Large intestine (tissue), 12 donors: ENCODE data around the gene SDE2. TPM values are rescaled to one million over a fixed set of nuclear protein-coding genes. Genes with fewer than 3 reads are reported as not detected.

Experiments
- DNase-seq, 2 donors: peaks; one replicate each; pipeline versions ENCODE4 v3.0.0 to v3.0.0-alpha.2; 2013
- H3K27ac ChIP-seq: one replicate; pipeline ENCODE4 v1.5.1; 2013; ENCODE audit warnings: low read length
- H3K27me3 ChIP-seq: 2 replicates; pipeline ENCODE4 v1.6.1; 2013; ENCODE audit warnings: low read length; ENCODE audit not compliant: control insufficient read depth, insufficient read depth
- H3K36me3 ChIP-seq: 2 replicates; pipeline ENCODE4 v1.6.1; 2013; ENCODE audit warnings: low read length; ENCODE audit not compliant: control insufficient read depth, insufficient read depth
- H3K4me1 ChIP-seq: one replicate; pipeline ENCODE4 v1.6.1; 2013; ENCODE audit warnings: low read length; ENCODE audit not compliant: control insufficient read depth, insufficient read depth
- H3K4me3 ChIP-seq: one replicate; pipeline ENCODE4 v1.5.1; 2013; ENCODE audit warnings: low read length
- H3K9me3 ChIP-seq: one replicate; pipeline ENCODE4 v1.6.1; 2013; ENCODE audit warnings: mild to moderate bottlenecking, low read depth, low read length, moderate library complexity; ENCODE audit not compliant: control insufficient read depth
- whole genome bisulfite sequencing: methylation state at CpG from one replicate; pipeline ENCODE4 v1.1.5; 2013; ENCODE audit warnings: low lambda C conversion rate; ENCODE audit not compliant: insufficient coverage; 5-methylcytosine and 5-hydroxymethylcytosine counted together
- long read RNA-seq, 11 donors: transcript quantifications; one replicate each; lab custom pipeline, GENCODE V29; 2026
- polyA plus RNA-seq: library from polyadenylated mRNA; unstranded; fragments of 120-200 nt; gene quantifications from one replicate; pipeline ENCODE4 v1.2.1, GENCODE V29; 2013

SDE2 gene
- 16.7 TPM for polyA plus RNA-seq
- long read RNA-seq, donor 1 = 0 reads
- long read RNA-seq, donor 2, partial matches to known transcripts = 5 of 8 reads
- long read RNA-seq, donor 2, other reads (novel, unspliced or antisense) = 0 of 8 reads
- long read RNA-seq, donor 3 = 0 reads
- long read RNA-seq, donor 4 = 0 reads
- long read RNA-seq, donor 5, partial matches to known transcripts = 0 of 1 reads
- long read RNA-seq, donor 5, other reads (novel, unspliced or antisense) = 0 of 1 reads
- long read RNA-seq, donor 6, partial matches to known transcripts = 0 of 1 reads
- long read RNA-seq, donor 6, other reads (novel, unspliced or antisense) = 0 of 1 reads
- long read RNA-seq, donor 7 = 0 reads
- long read RNA-seq, donor 8, transcript SDE2-201 (7 exons, 3,975 nt) = major isoform, 5 of 5 reads
- long read RNA-seq, donor 8, partial matches to known transcripts = 0 of 5 reads
- long read RNA-seq, donor 8, other reads (novel, unspliced or antisense) = 0 of 5 reads
- long read RNA-seq, donor 9, partial matches to known transcripts = 0 of 1 reads
- long read RNA-seq, donor 9, other reads (novel, unspliced or antisense) = 0 of 1 reads
- long read RNA-seq, donor 10, partial matches to known transcripts = 0 of 2 reads
- long read RNA-seq, donor 10, other reads (novel, unspliced or antisense) = 0 of 2 reads
- long read RNA-seq, donor 11, partial matches to known transcripts = 0 of 2 reads
- long read RNA-seq, donor 11, other reads (novel, unspliced or antisense) = 0 of 2 reads

DNA sequence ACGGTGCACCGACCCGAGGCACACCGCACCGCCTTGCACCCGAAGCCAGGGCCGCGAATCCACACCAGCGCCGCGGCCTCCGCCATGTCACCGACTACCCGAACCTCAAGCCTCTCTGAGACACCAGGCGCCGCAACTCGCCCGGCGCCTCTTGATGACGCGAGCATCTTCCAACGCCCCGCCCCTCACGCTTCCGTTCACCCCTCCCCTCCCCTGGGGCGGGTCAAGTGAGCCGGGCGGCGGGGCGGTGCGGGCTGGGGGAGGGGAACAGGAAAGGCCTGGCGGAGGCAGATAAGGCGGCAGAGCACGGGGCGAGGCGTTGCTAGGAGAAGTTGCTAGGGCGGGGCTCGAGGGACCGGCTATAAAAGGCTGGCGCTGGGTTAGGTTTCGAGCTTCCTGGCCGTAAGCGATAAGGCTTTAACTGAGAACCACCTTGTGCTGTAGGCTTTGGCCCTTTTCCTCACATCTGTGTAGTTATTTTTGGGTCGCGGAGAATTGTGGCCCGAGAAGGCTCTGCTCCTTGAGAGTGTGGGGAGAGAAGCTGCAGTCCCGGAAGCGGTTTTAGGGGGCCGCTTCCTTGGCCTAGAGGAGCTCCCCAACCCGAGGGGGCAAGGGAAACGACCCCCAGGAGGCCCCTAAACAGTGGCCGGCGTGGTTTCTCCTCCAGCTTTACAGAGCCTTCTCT, at the start of gene SDE2:
Gene SDE2 (minus strand): TSS at position 117 of the 685 bp plus-strand sequence. CDS start 31 bp downstream, at position 86.
- Histone ChIP-seq H3K4me1 (peaks cover 16% of the 10 kb centered on the region), H3K27me3 (no peaks in the 10 kb centered on the region), H3K9me3 (no peaks in the 10 kb centered on the region), H3K36me3 (peaks cover 5% of the 10 kb centered on the region), H3K27ac (peak within 1 kb of the TSS; percentile 94), H3K4me3 (peak within 1 kb of the TSS; percentile 58)
- peak; percentile 99 for DNase-seq
- no CpG with 5 or more reads among the region's 53 CpGs for WGBS

DNA sequence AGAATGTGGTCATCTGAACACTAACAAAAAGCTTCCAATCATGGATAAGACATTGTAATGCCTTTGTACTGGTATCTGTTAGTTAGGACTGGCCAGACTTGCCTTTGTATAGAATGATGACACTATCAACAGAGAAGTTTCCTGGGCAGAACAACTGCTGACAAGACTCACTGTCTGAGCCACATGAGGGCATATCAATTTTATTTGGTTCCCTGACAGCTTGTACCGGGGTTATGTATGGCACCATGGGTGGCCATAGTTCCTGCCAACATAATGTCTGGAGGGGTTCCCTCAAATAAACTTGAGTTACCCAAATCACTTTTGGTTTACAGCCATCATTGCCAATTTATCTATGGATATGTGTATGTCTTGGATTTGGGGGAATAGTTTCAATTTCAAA, 49.7 kb upstream of the SDE2 start:
- WGBS = no CpG with 5 or more reads among the region's 1 CpG
- no peaks in the 10 kb centered on the region for H3K36me3 ChIP-seq
- no peaks in the 10 kb centered on the region for H3K9me3 ChIP-seq
- H3K4me3 ChIP-seq = no peak overlapping the region
- DNase-seq = no peak
- H3K27me3 ChIP-seq = no peaks in the 10 kb centered on the region
- no peak overlapping the region for H3K27ac ChIP-seq
- H3K4me1 ChIP-seq = peaks cover 6% of the 10 kb centered on the region

DNA sequence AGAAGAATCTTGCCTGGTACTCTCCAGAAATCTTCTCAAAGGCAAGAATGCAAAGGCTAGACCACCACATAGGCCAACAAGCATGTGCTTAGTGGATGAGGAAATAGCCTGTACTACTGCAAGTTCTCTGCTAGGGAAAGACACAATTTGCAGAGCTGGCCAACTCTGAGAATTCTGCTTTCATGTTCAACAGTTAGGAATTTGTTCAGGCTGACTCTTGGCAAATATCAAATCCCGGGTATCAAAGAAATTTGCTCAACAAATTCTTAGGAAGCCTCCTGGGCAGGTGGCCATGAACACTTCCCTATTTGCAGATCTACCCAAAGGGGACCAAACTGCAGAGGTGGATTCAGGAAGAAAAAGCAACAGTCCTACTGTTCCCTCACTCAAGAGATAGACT, 48.4 kb upstream of the SDE2 start:
- no peaks in the 10 kb centered on the region for H3K9me3 ChIP-seq
- peaks cover 6% of the 10 kb centered on the region for H3K4me1 ChIP-seq
- H3K27me3 ChIP-seq = no peaks in the 10 kb centered on the region
- no peaks in the 10 kb centered on the region for H3K36me3 ChIP-seq
- 78% methylated on average over 1 of the region's 1 CpG for WGBS
- no peak overlapping the region for H3K4me3 ChIP-seq
- no peak for DNase-seq
- H3K27ac ChIP-seq = no peak overlapping the region

DNA sequence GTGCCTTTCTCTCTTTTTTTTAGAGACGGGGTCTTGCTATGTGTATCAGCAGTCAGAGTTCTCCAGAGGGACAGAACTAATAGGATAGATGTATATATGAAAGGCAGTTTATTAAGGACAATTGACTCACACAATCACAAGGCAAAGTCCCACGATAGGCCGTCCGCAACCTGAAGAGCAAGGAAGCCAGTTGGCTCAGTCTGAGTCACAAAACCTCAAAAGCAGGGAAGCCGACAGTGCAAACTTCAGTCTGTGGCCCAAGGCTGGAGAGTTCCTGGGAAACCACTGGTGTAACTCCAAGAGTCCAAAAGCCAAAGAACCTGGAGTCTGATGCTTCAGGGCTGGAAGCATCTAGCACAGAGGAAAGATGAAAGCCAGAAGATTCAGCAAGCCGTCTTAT, 47.1 kb upstream of the SDE2 start:
- peak overlapping the region; percentile 35 for H3K27ac ChIP-seq
- peak; percentile 85 to 94 for DNase-seq
- no peaks in the 10 kb centered on the region for H3K27me3 ChIP-seq
- H3K4me1 ChIP-seq = peaks cover 6% of the 10 kb centered on the region
- no CpG with 5 or more reads among the region's 6 CpGs for WGBS
- H3K36me3 ChIP-seq = no peaks in the 10 kb centered on the region
- no peaks in the 10 kb centered on the region for H3K9me3 ChIP-seq
- no peak overlapping the region for H3K4me3 ChIP-seq

DNA sequence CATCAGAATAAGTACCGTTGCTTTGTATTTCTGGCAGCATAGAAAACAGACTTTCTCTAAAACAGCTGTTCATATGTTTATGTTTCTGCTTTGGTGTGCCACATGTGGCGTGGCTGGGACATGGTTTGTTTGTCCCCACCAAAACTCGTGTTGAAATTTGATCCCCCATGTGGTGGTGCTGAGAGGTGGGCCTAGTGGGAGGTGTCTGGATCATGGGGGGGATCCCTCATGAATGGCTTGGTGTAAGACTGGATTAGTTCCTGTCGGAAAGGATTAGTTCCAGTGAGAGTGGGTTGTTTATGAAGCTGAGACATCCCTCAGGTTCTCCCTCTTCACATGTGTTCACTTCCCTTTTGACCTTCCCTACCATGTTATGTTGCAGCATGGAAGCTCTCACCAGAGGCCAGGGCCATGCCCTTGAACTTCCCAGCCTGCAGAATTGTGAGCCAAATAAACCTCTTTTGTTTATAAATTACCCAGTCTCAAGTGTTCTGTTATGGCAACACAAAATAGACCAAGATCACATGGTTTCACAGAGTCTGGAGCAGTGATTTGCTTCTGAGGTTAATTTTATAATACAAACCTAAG, 45.5 kb upstream of the SDE2 start:
- DNase-seq = no peak
- Histone ChIP-seq H3K4me3 (no peak overlapping the region), H3K4me1 (peaks cover 6% of the 10 kb centered on the region), H3K27me3 (no peaks in the 10 kb centered on the region), H3K27ac (no peak overlapping the region), H3K9me3 (no peaks in the 10 kb centered on the region), H3K36me3 (no peaks in the 10 kb centered on the region)
- WGBS = 100% methylated on average over 1 of the region's 4 CpGs

DNA sequence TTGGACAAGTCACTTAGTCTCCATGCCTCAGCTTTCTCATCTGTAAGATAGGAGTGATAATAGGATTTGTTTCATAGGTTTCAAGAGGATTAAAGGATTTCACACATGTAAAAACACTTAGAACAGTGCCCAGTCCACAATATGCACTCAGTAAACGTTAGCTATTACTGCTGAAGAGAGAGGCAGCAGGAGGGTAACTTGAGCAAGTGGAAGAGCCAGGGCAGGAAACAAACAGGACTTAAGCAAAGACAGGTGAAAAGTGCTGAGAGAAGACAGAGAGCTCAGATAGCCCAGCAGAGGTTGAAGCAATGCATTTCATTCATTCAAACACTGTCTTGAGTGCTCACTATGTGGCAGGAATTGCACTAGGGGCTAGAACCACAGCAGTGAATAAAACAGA, 42.3 kb upstream of the SDE2 start:
- WGBS = no CpG with 5 or more reads among the region's 1 CpG
- Histone ChIP-seq H3K36me3 (no peaks in the 10 kb centered on the region), H3K4me1 (peaks cover under 1% of the 10 kb centered on the region), H3K4me3 (no peak overlapping the region), H3K27me3 (no peaks in the 10 kb centered on the region), H3K9me3 (no peaks in the 10 kb centered on the region), H3K27ac (no peak overlapping the region)
- DNase-seq = no peak

DNA sequence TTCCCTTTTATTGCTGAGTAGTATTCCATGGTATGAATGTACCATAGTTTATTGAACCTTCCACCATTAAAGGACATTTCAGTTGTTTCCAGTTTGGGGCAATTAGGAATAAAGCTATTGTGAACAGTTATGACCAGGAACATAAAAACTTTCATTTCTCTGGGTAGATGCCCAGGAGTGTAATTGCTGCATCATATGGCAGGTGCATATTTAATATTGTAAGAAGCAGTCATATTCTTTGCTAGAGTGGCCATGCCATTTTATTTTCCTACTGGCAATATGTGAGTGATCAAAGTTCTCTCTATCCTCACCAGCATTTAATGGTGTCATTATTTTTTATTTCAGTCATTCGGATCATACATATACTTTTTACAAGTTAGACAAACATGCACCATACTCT, 39.5 kb upstream of the SDE2 start:
- H3K9me3 ChIP-seq = no peaks in the 10 kb centered on the region
- no peak for DNase-seq
- H3K4me1 ChIP-seq = peaks cover 9% of the 10 kb centered on the region
- H3K4me3 ChIP-seq = no peak overlapping the region
- no peaks in the 10 kb centered on the region for H3K27me3 ChIP-seq
- no peaks in the 10 kb centered on the region for H3K36me3 ChIP-seq
- no peak overlapping the region for H3K27ac ChIP-seq
- no CpG with 5 or more reads among the region's 1 CpG for WGBS

DNA sequence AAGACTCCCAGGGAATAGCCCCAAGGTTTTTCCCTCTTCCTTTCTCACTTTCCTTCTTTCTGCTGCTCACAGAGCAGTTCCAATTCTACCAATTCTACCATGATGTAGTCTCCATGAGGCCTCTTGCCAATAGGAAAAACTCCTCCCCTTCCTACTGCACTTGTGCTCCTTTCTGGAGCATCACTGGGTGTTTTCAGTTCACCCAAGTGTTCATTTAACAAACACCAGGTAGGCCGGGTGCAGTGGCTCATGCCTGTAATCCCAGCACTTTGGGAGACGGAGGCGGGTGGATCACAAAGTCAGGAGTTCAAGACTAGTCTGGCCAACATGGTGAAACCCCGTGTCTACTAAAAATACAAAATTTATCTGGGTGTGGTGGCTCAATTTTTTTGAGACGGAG, 36.8 kb upstream of the SDE2 start:
- WGBS = no CpG with 5 or more reads among the region's 5 CpGs
- H3K9me3 ChIP-seq = no peaks in the 10 kb centered on the region
- no peak for DNase-seq
- H3K4me1 ChIP-seq = peaks cover 9% of the 10 kb centered on the region
- no peaks in the 10 kb centered on the region for H3K36me3 ChIP-seq
- H3K4me3 ChIP-seq = no peak overlapping the region
- H3K27ac ChIP-seq = no peak overlapping the region
- H3K27me3 ChIP-seq = no peaks in the 10 kb centered on the region

DNA sequence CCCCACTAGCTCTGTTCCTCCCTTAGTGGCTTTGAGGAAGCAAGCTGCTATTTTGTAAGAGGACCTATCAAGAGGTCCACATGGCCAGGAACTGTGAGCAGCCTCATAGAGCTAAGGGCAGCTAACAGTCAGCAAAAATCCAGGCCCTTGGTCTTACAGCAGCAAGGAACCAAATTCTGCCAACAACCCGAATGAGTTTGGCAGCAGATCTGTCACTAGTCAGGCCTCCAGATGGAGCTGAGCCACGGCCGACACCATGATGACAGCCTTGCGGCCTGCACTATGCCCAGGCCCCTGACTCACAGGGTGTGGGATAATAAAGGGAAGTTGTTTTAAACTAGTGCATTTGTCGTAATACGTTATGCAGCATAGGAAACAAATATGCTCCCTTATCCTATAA, 35.3 kb upstream of the SDE2 start:
- Histone ChIP-seq H3K27ac (peak overlapping the region; percentile 65), H3K36me3 (no peaks in the 10 kb centered on the region), H3K9me3 (no peaks in the 10 kb centered on the region), H3K27me3 (no peaks in the 10 kb centered on the region), H3K4me1 (peaks cover 17% of the 10 kb centered on the region), H3K4me3 (no peak overlapping the region)
- WGBS = 0% methylated on average over 2 of the region's 6 CpGs
- DNase-seq = peak; percentile 76 to 87

DNA sequence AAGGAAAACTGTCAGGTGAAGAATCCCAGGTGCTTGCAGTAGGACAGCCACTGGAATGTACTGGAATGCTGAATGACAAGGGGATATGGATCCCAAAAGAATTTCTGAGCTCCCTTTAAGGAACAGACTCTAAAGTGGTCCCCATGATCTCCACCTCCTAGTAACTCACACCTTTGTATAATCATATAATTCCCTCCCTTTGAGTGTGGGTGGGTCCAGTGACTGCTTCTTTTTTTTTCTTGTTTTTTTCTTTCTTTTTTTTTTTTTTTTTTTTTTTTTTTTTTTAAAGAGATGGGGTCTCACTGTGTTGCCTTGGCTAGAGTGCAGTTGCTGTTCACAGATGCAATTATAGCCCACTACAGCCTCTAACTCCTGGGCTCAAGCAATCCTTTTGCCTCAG, 34.8 kb upstream of the SDE2 start:
- Histone ChIP-seq H3K4me1 (peaks cover 21% of the 10 kb centered on the region), H3K27me3 (no peaks in the 10 kb centered on the region), H3K4me3 (no peak overlapping the region), H3K27ac (peak overlapping the region; percentile 65), H3K9me3 (no peaks in the 10 kb centered on the region), H3K36me3 (no peaks in the 10 kb centered on the region)
- no peak for DNase-seq
